SK-MEL-5 (cell line): ENCODE results near the gene RNF5. TPM values are rescaled to one million over a fixed set of nuclear protein-coding genes. Genes with fewer than 3 reads are reported as not detected.
"Not testable (repeated sequence)": the region's sequence is repeated elsewhere in the genome, so short reads cannot be mapped to it uniquely, and the experiment has no call there.

Experiments
- DNase-seq: peaks from one replicate; pipeline ENCODE4 v3.0.0-alpha.2; 2016; ENCODE audit warnings: low read depth, low spot score
- in situ Hi-C: cut with HindIII; loops from 2 replicates; pipeline ENCODE4 v1.10.0; 2016; ENCODE audit warnings: low sequenced_read_pairs, high pct_unique_total_duplicates, low pct_unique_long_range_greater_than_20kb
- polyA plus RNA-seq, 2 experiments: library from polyadenylated mRNA; depleted of rRNA; stranded (reverse); fragments of >200 nt; gene quantifications; 2 replicates each; pipeline ENCODE4 v1.2.3, GENCODE V29; 2015
- total RNA-seq: library from RNA; depleted of rRNA; stranded (reverse); fragments of >200 nt; shearing (Covaris generic); gene quantifications from 2 replicates; pipeline ENCODE4 v1.2.3, GENCODE V29; 2014; rRNA removed

The RNF5 gene
- total RNA-seq, result 23.9 and 29.5 TPM in 2 replicates
- polyA plus RNA-seq (2015; cell fraction: cytosol; rRNA removed), result 34.4 and 38.4 TPM in 2 replicates
- 5.7 and 7.5 TPM in 2 replicates for polyA plus RNA-seq (2015; cell fraction: nucleus; rRNA removed)

- in situ Hi-C loops, result no loop called here
- peak; percentile 98 for DNase-seq
Observed at GRCh38 chr6:32177788-32178546, at the start of gene RNF5. Gene RNF5 (plus strand): TSS chr6:32178405. CDS start chr6:32178512, 107 bp downstream.

GRCh38 chr6:32128751-32129296, 49.4 kb upstream of the RNF5 start:
- in situ Hi-C loops, result no loop called here
- DNase-seq, result peak; percentile 25

- DNase-seq, result no peak
- in situ Hi-C loops, result no loop called here
Observed at GRCh38 chr6:32129297-32130088, 48.7 kb upstream of the RNF5 start.

GRCh38 chr6:32131439-32131948, 46.7 kb upstream of the RNF5 start:
- in situ Hi-C loops, result no loop called here
- no peak for DNase-seq

- in situ Hi-C loops, result no loop called here
- no peak for DNase-seq
Observed at GRCh38 chr6:32132110-32132509, 46.1 kb upstream of the RNF5 start.

GRCh38 chr6:32133786-32134185, 44.4 kb upstream of the RNF5 start:
- DNase-seq, result no peak
- in situ Hi-C loops, result no loop called here

- DNase-seq, result no peak
- in situ Hi-C loops, result no loop called here
Observed at GRCh38 chr6:32137454-32137853, 40.8 kb upstream of the RNF5 start.

GRCh38 chr6:32139590-32139989, 38.6 kb upstream of the RNF5 start:
- in situ Hi-C loops, result no loop called here
- DNase-seq, result no peak

GRCh38 chr6:32140420-32141046, 37.7 kb upstream of the RNF5 start:
- DNase-seq, result no peak
- in situ Hi-C loops, result no loop called here

- DNase-seq, in situ Hi-C loops: not testable (repeated sequence)
Observed at GRCh38 chr6:32144238-32144637, 34.0 kb upstream of the RNF5 start.

- in situ Hi-C loops, result no loop called here
- no peak for DNase-seq
Observed at GRCh38 chr6:32146287-32146686, 31.9 kb upstream of the RNF5 start.

GRCh38 chr6:32146687-32147086, 31.5 kb upstream of the RNF5 start:
- DNase-seq, result no peak
- in situ Hi-C loops, result no loop called here

GRCh38 chr6:32147401-32148132, 30.6 kb upstream of the RNF5 start:
- in situ Hi-C loops, result no loop called here

GRCh38 chr6:32148289-32149091, 29.7 kb upstream of the RNF5 start:
- no peak for DNase-seq
- in situ Hi-C loops, result no loop called here

More at GRCh38 chr6:32147401-32148132, 30.6 kb upstream of the RNF5 start:
- DNase-seq, result no peak

GRCh38 chr6:32149092-32149755, 29.0 kb upstream of the RNF5 start:
- no peak for DNase-seq
- in situ Hi-C loops, result no loop called here
